SK-N-SH treated with all-trans-retinoic acid at 6 μM for 48 hours (cell line): ENCODE data around the gene CASP2.

ENCODE experiments used
- ATAC-seq: fragments of 200-7000 bp; cut with Tn5 transposase; 3 replicates; pipeline ENCODE4 v1.9.1; 2020; ENCODE audit warnings: mild to moderate bottlenecking, moderate library complexity
- ARNTL ChIP-seq: fragments of 450-650 bp; formaldehyde crosslinking; IDR thresholded peaks from 2 replicates; pipeline ENCODE4 v1.5.0; 2020; ENCODE audit warnings: low read depth, mild to moderate bottlenecking, moderate library complexity, borderline replicate concordance
- BACH2 ChIP-seq: fragments of 250-450 bp; sonication (Bioruptor Pico); IDR thresholded peaks from 2 replicates; pipeline ENCODE4 v1.9.0; 2021; ENCODE audit warnings: mild to moderate bottlenecking, borderline replicate concordance
- CREB5 ChIP-seq: fragments of 250-450 bp; sonication (Bioruptor Pico); IDR thresholded peaks from 2 replicates; pipeline ENCODE4 v1.5.1; 2020; ENCODE audit warnings: low read depth, mild to moderate bottlenecking, moderate library complexity
- CSDC2 ChIP-seq: fragments of 250-450 bp; sonication (Bioruptor Pico); IDR thresholded peaks from 2 replicates; pipeline ENCODE4 v1.5.0; 2020; ENCODE audit warnings: mild to moderate bottlenecking, moderate library complexity
- CSRNP3 ChIP-seq: fragments of 250-450 bp; sonication (Bioruptor Pico); IDR thresholded peaks from 2 replicates; pipeline ENCODE4 v1.5.1; 2021; ENCODE audit warnings: mild to moderate bottlenecking, moderate library complexity
- ESRRG ChIP-seq: fragments of 250-450 bp; sonication (Bioruptor Pico); IDR thresholded peaks from 2 replicates; pipeline ENCODE4 v1.6.1; 2021; ENCODE audit warnings: mild to moderate bottlenecking
- GLIS3 ChIP-seq: fragments of 250-450 bp; sonication (Bioruptor Pico); IDR thresholded peaks from 2 replicates; pipeline ENCODE4 v1.5.0; 2020; ENCODE audit warnings: mild to moderate bottlenecking, moderate library complexity
- ISL1 ChIP-seq: fragments of 250-450 bp; sonication (Bioruptor Pico); IDR thresholded peaks from 2 replicates; pipeline ENCODE4 v2.1.2; 2022; ENCODE audit warnings: mild to moderate bottlenecking, moderate library complexity
- OSR1 ChIP-seq: fragments of 250-450 bp; sonication (Bioruptor Pico); IDR thresholded peaks from 2 replicates; pipeline ENCODE4 v1.8.0; 2022; ENCODE audit warnings: moderate library complexity, mild to moderate bottlenecking, inconsistent platforms
- PATZ1 ChIP-seq: fragments of 250-450 bp; sonication (Bioruptor Pico); IDR thresholded peaks from 2 replicates; pipeline ENCODE4 v1.8.0; 2020; ENCODE audit warnings: mild to moderate bottlenecking, moderate library complexity, borderline replicate concordance
- POU6F1 ChIP-seq: fragments of 250-450 bp; sonication (Bioruptor Pico); IDR thresholded peaks from 2 replicates; pipeline ENCODE4 v1.8.0; 2021; ENCODE audit warnings: low read depth, mild to moderate bottlenecking, moderate library complexity, borderline replicate concordance
- PPARA ChIP-seq: fragments of 250-450 bp; sonication (Bioruptor Pico); IDR thresholded peaks from 2 replicates; pipeline ENCODE4 v1.5.0; 2020; ENCODE audit warnings: mild to moderate bottlenecking, borderline replicate concordance
- RARB ChIP-seq: fragments of 250-450 bp; sonication (Bioruptor Pico); IDR thresholded peaks from 2 replicates; pipeline ENCODE4 v1.8.0; 2021; ENCODE audit warnings: mild to moderate bottlenecking, moderate library complexity
- SNAI2 ChIP-seq: fragments of 250-450 bp; sonication (Bioruptor Pico); IDR thresholded peaks from 2 replicates; pipeline ENCODE4 v1.5.0; 2020; ENCODE audit warnings: mild to moderate bottlenecking, moderate library complexity
- TCF4 ChIP-seq: fragments of 250-450 bp; sonication (Bioruptor Pico); IDR thresholded peaks from 2 replicates; pipeline ENCODE4 v1.8.0; 2021; ENCODE audit warnings: mild to moderate bottlenecking, moderate library complexity, borderline replicate concordance
- TOX ChIP-seq: fragments of 250-450 bp; sonication (Bioruptor Pico); IDR thresholded peaks from 2 replicates; pipeline ENCODE4 v1.8.0; 2021; ENCODE audit warnings: mild to moderate bottlenecking, moderate library complexity, borderline replicate concordance
- TSHZ2 ChIP-seq: fragments of 250-450 bp; sonication (Bioruptor Pico); IDR thresholded peaks from 2 replicates; pipeline ENCODE4 v1.5.0; 2020; ENCODE audit warnings: mild to moderate bottlenecking, moderate library complexity
- ZC3H10 ChIP-seq: fragments of 250-450 bp; sonication (Bioruptor Pico); IDR thresholded peaks from 2 replicates; pipeline ENCODE4 v1.5.1; 2021; ENCODE audit warnings: mild to moderate bottlenecking, moderate library complexity
- ZFP3 ChIP-seq: fragments of 250-450 bp; sonication (Bioruptor Pico); IDR thresholded peaks from 2 replicates; pipeline ENCODE4 v1.5.0; 2020; ENCODE audit warnings: mild to moderate bottlenecking, moderate library complexity
- ZFP30 ChIP-seq: fragments of 450-650 bp; formaldehyde crosslinking; IDR thresholded peaks from 2 replicates; pipeline ENCODE4 v1.5.0; 2022; ENCODE audit warnings: mild to moderate bottlenecking, moderate library complexity
- ZNF565 ChIP-seq: fragments of 450-650 bp; formaldehyde crosslinking; conservative IDR thresholded peaks from 2 replicates; pipeline ENCODE4 v1.5.0; 2020; ENCODE audit warnings: low read depth, mild to moderate bottlenecking, moderate library complexity
- ZNF70 ChIP-seq: fragments of 450-650 bp; formaldehyde crosslinking; IDR thresholded peaks from 2 replicates; pipeline ENCODE4 v1.5.0; 2020; ENCODE audit warnings: mild to moderate bottlenecking, moderate library complexity
- ZNF8 ChIP-seq: fragments of 450-650 bp; formaldehyde crosslinking; IDR thresholded peaks from 2 replicates; pipeline ENCODE4 v1.5.0; 2020; ENCODE audit warnings: mild to moderate bottlenecking, moderate library complexity

Gene CASP2

GRCh38 chr7:143240291-143241168 is 47.6 kb upstream of the CASP2 start:
- peak; percentile 97 for ATAC-seq
- no peak for TF ChIP-seq CSDC2
- TF ChIP-seq CSRNP3 (CRISPR knock-in tag), result no peak
- TF ChIP-seq OSR1 (CRISPR knock-in tag), result no peak
- TF ChIP-seq ZFP30 (CRISPR knock-in tag), result no peak
- no peak for TF ChIP-seq ISL1 (CRISPR knock-in tag)
- no peak for TF ChIP-seq GLIS3
- no peak for TF ChIP-seq ZNF8 (CRISPR knock-in tag)
- TF ChIP-seq BACH2 (CRISPR knock-in tag), result no peak
- TF ChIP-seq PPARA, result no peak
- TF ChIP-seq RARB (CRISPR knock-in tag), result no peak
- no peak for TF ChIP-seq ZFP3 (CRISPR knock-in tag)
- TF ChIP-seq TSHZ2 (CRISPR knock-in tag), result no peak
- TF ChIP-seq ARNTL (CRISPR knock-in tag), result no peak
- TF ChIP-seq ESRRG, result no peak
- no peak for TF ChIP-seq TCF4 (CRISPR knock-in tag)

GRCh38 chr7:143242306-143242705 is 45.8 kb upstream of the CASP2 start:
- ATAC-seq, result no peak

More at GRCh38 chr7:143242306-143242705, 45.8 kb upstream of the CASP2 start:
- TF ChIP-seq PATZ1 (CRISPR knock-in tag), result no peak
- no peak for TF ChIP-seq ZNF565 (CRISPR knock-in tag)
- TF ChIP-seq ZNF8 (CRISPR knock-in tag), result no peak
- TF ChIP-seq CSDC2, result no peak
- no peak for TF ChIP-seq TOX (CRISPR knock-in tag)
- no peak for TF ChIP-seq TCF4 (CRISPR knock-in tag)
- no peak for TF ChIP-seq CSRNP3 (CRISPR knock-in tag)
- no peak for TF ChIP-seq ZFP30 (CRISPR knock-in tag)
- no peak for TF ChIP-seq ESRRG
- no peak for TF ChIP-seq CREB5 (CRISPR knock-in tag)
- no peak for TF ChIP-seq POU6F1 (CRISPR knock-in tag)
- no peak for TF ChIP-seq GLIS3
- TF ChIP-seq PPARA, result no peak
- no peak for TF ChIP-seq ARNTL (CRISPR knock-in tag)
- TF ChIP-seq ZC3H10 (CRISPR knock-in tag), result no peak
- TF ChIP-seq RARB (CRISPR knock-in tag), result no peak
- no peak for TF ChIP-seq OSR1 (CRISPR knock-in tag)
- no peak for TF ChIP-seq BACH2 (CRISPR knock-in tag)
- no peak for TF ChIP-seq ZNF70 (CRISPR knock-in tag)
- no peak for TF ChIP-seq SNAI2 (CRISPR knock-in tag)
